Fibroblast of skin of back (primary cell): ENCODE data around the gene ADCY3. TPM values are rescaled to one million over a fixed set of nuclear protein-coding genes. Genes with fewer than 3 reads are reported as not detected.

Experiments used
- DNase-seq: peaks from one replicate; pipeline ENCODE4 v3.0.0-alpha.2; 2013
- polyA plus RNA-seq, 2 experiments: library from polyadenylated mRNA; unstranded; fragments of 120-200 nt; gene quantifications; one replicate each; pipeline ENCODE4 v1.2.1, GENCODE V29; 2013; ENCODE audit not compliant: insufficient read length in 2 of 2

The ADCY3 gene
- 25.0 TPM for polyA plus RNA-seq (2013, experiment 1 of 2; ENCODE audit: insufficient read length)
- polyA plus RNA-seq (2013, experiment 2 of 2; ENCODE audit: insufficient read length), result 26.5 TPM

DNA sequence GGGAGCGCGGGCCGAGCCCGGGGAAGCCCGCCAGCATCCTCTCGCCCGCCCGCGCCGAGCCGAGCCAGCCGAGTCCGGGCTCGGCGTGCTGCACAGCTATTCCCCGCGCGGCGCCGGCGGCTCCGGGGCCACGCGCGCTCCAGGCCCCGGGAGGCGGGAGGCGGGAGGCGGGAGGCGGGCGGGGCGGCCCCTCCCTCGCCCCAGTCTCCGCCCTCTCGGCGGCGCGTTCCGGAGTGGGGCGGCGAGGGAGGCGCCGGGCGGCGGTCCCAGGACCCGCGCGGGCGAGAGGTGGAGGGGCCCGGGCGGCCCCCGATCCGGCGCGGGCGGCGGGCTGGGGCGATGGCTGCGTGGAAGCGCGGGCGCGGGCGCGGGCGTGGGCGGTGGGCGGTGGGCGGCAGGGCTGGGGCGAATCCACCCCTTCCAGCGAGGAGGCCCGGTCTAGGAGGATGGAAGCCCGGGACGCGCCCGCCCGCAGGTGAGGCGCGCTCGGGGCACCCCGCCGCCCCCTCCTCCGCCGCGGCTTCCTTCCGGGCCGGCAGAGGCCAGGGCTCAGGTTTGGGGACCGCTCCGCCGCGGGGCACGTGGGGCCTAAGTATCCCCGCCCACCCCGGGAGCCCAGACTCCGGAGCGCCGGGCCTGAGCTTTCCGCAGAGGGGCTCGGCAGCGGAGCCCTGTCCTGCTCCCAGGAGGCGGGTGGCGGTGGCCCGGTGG, at the start of gene ADCY3:
Gene ADCY3 (minus strand): TSS at position 140 of the 711 bp plus-strand sequence. CDS start 1,250 bp downstream, outside the sequence.
- DNase-seq, result peak; percentile 43

DNA sequence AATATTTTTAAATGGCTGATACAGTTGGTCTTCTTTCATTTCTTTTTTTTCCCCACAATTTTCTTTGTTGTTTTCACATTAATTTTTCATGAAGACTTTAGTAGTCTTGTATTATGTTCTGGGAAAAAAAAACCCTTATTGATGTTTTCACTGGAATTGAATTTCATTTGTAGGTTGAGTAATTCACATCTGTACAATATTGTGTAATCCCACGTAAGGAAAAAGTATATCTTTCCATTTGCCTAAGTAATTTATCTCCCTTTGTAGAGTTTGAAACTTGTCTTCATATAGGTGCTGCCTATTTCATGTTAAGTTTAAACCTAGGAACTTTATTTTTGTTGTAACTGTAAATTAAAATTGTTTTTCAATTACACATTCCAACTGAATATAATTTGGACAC, 49.7 kb upstream of the ADCY3 start:
- DNase-seq, result no peak

DNA sequence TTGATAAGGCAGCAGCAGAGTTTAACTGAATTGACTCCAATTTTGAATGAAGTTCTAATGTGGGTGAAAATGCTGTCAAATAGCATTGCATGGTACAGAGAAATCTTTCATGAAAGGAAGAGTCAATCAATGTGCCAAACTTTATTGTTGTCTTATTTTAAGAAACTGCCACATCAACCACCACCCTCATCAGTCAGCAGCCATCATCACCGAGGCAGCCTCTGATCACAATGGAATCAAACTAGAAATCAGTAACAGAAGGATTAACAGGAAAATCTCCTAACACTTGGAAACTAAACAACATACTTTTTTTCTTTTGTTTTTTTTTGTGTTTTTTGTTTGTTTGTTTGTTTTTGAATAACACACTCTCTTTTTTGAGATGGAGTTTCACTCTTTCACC, 41.9 kb upstream of the ADCY3 start:
- DNase-seq, result no peak

DNA sequence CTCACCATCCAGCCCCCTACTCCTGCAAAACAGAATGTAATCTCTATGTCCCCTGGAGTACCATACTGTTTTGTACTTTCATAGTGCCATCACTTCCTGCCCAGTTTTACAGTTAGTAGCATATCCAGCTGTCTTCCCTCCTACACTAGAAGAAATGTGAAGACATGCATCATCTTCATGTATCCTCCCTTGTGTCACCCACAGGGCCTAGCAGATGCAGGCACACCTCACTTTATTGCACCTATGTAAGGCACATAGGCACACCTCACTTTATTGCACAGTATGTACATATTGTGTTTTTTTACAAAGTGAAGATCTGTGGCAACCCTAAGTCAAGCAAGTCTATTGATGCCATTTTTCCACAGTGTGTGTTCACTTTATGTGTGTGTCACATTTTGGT, 39.7 kb upstream of the ADCY3 start:
- DNase-seq, result no peak

DNA sequence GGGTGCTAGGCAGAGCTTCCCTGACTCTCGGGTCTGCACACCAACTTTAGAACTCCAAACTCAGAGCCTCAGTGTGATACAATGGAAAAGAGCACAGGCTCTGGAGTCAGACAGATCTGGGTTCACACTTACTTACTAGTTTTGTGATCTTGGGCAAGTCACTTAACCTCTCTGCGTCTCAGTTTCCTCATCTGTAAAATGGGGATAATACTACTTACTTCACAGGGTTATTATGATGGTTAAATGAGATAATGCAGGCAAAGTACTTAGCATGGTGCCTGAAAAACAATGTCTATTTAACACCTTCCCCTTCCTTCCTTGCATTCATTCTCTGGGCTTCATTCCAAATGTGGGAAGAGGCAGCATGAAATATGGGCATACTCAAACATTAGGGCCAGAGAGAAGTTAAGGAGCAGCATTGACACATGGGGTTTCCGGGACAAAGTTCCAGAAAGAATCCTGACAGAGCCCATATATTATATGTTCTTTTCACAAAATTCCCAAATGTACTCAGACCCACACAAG, 38.4 kb upstream of the ADCY3 start:
- DNase-seq, result no peak

DNA sequence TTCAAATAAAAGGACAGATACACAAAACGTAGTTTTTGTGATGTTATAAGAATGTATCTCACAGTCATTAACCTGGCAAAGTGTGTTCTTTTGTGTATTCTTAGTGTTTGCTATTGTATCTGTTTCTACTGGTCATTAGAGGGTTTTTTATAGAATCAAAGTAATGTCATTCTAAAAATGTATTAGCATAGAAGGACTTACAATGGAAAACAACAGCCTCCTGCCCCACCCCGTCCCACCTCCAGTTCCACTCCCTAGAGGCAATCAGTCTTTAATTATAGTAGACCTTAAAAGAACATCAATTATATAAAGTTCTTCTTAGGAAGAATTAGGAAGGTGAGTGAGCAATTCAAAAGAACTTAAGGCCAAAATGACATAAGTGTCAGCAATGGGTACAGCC, 37.9 kb upstream of the ADCY3 start:
- DNase-seq, result no peak

DNA sequence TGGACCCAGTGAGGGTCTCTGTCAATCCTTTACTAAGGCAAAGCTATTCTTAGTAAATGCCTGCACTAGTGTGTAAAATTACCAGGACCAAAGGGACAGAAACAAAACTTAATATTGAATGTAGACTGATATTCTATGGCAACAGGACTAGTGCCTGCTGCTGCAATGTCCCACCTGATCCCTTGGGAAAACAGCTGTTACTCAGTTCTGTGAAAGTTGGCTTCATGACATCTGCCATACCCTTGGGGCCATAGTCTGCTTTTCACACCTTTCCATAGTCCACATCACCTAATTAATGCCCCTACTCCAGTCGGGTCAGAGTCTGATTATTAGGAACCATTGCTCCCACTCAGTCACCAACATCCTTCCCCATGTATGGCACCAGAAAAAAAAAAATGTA, 37.2 kb upstream of the ADCY3 start:
- no peak for DNase-seq

DNA sequence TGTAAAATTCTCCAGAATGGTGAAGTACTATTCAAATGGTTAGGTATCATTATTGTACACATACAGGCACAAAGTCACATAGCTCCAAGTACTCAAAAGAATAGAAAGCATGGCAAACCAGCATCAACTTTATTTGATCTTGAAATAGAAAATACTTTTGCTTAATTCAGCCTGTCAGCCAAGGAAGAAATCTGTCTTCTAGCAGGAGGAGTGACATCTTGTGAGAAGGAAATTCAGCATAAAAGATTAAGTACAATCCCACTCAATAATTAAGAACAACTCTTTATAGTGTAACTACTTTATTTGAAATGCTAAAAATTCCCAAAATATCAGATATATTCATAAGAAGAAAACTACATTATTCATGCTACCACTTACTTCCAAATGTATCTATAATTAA, 35.9 kb upstream of the ADCY3 start:
- no peak for DNase-seq

DNA sequence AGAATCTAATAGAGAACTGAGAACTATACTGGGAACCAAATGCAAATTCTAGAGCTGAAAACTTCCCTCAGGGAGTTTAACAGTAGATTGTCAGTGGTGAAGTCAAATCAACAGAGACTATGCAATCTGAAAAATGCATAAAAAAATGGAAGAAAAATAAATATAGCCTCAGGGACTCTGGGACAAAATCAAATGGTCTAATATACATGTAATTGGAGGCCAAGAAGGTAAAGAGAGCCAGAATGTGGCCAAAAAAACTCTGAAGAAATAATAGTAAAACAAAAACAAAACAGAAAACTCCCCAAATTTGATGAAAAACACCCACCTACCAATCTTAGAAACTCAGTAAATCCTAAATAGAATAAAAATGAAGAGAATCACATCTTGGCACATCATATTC, 35.2 kb upstream of the ADCY3 start:
- no peak for DNase-seq

DNA sequence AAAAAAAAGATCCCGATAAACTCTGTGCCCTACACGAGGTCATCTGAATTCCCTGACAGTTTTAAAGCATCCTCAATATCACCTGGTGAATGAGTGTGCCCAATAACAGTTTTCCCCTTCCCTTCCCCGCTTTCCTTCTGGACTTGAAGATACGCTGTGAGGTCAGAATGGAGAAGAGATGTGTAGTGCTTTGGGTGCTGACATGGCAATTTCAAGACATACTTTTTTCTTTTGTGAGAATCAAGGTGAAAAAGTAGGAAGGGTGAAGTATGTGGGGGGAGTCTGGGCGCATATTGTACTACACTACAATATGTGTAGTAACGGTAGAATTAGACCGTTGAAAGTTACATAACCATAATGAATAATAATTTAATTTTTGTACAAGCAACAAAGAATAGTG, 30.1 kb upstream of the ADCY3 start:
- no peak for DNase-seq

DNA sequence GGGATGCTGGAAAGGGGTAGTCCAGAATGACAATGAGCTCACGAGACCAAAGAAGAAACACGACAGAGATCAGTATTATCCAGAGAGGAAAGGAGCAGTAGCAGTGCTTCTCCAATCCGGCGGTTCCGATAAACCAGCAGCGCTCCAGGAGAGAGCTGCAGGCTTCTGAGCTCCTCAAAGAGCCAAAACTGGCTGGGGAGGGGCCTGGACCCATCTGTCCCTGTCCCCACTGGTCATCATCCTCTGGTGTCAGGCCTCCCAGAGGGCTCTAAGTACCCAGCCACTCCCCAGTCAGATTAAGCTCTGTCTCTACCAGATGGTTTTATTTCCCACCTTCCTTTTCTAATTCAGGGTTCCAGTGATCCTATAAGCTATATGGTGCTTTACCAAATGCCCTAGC, 28.5 kb upstream of the ADCY3 start:
- no peak for DNase-seq

DNA sequence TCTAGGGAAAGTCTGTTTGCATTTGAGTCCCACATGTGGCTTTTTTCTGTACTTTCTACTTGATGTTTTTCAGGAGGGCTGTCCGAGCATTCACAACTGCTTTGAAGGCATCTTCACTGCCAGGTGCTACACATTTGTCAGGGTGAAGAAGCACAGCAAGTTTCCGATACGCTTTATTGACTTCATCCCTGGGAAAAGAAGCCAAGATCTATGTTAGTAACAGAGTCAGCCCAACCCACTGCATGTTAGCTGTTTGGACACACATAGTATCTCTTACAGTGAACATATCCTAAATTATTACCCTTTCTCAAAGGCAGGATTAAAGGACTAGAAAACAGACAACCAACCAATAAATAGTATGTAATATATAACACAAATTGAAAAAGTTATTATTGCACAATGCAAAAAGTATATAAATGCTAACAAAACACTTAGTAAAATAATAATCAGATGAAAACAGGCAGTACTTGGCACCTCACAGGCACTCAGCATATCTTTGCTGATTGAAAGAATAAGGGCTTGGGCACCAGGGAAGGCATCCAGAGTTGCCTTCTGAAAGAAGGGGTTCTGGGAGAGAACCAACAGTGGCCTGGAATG, 27.6 kb upstream of the ADCY3 start:
- no peak for DNase-seq

DNA sequence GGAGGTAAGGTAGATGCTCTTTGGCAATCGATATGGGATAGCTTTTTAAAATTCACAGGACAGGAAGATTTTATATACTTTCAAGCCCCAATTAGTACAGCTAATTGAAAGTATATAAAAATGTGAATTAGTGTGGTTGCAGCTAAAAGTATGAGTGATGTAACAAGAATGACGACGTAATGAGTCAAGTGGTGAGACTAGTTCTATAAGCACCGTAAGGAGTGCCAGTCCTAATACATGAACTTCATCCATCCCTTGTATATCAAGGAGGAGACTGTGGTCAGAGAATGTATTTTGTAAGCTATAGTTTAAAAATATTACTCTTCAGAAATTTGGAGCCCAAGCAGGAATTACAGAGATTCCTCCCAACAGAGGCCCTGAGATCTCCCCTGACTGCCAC, 25.9 kb upstream of the ADCY3 start:
- peak; percentile 22 for DNase-seq

DNA sequence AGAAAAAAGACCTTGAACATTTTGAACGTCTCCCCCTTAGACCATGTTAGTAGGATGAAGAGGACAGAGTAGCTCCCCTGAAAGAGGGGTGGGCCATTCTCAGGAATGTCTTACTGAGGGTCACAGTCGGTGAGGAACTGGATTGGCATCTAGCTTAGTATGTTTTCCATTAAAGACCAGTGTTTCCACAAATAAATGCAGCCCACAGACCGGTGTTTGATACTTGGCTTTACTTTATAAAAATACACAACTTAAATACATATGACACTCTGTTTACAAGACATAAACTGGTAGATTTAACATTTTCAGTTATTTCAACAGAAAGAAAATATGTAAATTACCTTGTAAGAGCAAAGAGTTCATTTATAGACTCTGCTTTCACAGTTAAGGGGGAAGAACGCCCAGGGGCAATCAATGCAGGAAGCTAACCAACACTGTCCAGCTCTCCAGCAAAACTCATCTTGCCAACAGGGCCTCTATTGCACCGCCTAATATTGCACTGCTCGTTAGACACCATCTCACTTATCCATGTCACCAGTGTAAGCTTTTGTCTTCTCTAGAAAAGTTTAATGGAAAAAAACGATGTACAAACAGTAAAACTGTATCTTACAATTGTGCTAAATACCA, 23.5 kb upstream of the ADCY3 start:
- no peak for DNase-seq

DNA sequence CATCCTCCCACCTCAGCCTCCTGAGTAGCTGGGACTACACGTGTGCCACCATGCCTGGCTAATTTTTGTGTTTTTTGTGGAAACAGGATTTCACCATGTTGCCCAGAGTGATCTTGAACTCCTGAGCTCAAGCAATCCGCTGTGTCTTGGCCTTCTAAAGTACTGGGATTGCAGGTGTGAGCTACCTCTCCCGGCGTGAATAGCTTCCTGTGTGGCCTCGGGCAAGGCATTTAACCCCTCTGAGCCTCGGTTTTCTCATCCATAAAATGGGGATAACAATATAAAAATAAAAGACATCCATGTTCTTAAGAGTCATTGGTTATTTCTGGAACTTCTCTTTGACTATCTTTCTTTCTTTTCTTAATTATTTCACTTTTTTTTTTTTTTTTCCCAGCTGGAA, 19.3 kb upstream of the ADCY3 start:
- DNase-seq, result no peak

DNA sequence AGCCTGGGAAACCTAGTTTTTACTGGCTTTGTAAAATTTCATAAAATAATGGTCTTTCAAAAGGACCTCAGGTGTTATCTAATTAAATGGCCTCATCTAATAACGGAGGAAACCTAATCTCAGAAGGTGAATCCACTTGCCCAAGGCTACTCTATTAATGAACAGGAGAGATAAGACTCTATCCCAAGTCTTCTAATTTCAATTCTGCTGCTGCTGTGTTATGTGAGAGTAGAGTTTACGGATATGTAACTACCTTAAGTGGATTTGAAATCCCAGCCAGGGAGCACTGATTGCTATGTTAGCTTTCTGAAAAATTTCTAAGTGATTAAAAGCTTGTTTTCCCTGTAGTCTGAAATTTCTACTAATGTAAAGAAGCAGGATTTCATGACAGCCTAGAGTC, 17.2 kb upstream of the ADCY3 start:
- DNase-seq, result no peak

DNA sequence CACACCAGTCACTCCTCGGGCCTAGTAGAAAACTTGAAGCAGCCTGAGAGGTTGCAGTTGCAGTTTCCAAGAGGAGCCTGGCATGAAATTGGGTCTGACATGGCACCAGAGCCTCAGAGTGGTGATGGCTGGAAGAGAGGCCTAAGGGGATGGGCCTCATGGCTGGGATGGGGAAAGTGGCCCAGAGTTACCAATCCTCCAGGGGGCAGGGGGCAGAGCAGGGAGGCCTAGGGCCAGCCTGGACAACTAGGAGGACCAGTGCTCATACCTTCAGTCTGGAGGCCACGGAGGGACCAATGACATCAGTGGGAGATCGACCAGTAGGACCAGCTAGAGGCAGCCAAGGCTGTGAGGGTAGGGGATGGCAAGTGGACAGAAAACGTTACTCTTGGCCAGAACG, 15.1 kb upstream of the ADCY3 start:
- DNase-seq, result no peak

DNA sequence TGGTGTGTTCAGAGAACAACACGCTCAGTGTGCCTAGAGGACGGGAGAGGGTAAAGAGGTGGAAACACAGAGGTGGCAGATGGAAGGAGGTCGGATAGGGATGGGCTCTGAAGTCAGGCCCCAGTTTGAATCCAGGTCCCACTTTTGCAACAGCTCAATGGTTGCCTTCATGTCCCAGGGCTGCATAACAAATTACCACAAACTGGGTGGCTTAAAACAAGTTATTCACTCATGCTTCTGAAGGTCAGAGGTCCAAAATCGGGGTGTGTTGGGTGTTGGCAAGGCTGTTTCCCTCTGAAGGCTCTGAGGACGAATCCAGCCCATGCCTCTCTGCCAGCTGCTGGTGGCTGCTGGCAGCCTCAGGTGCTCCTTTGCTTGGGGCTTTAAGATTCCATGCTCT, 12.7 kb upstream of the ADCY3 start:
- no peak for DNase-seq

DNA sequence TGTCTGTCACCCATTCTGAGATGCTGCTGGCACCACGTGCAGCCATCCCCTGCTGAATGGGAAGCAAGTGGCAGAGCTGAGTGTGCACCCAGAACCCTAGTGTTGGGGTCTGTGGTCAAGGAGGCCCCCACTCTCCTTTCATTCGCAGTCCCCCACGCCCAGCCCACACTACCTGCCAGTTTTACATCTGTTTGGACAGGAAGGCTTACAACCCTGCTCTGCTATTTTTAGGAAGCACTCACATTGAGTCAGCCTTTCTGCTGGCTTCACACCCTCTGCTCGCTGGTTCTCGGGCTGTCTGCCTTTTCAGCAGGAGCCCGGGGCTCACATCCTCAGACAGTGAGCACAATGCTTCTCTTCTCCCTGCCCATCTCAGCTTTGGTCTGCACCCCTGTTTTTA, 10.7 kb upstream of the ADCY3 start:
- peak; percentile 19 for DNase-seq

DNA sequence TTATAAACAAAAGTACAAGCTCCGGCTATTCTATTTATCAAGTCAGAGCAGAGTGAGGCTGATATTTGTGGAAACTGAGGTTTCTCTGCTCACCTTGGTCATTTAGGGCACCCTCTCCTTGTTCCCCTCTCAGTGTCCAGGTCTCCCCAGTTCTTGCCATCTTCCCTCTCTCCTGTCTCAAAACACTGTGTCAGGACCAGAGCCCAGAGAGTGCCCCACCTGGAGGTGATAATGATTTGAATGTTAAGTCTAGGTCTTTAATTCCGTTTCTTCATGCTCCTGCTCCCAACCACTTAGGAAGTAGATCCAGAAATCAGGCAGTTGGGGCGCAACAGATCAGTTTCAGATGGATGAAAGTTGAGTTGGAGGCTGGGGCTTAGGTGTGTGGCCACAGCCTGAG, 9.2 kb upstream of the ADCY3 start:
- no peak for DNase-seq

DNA sequence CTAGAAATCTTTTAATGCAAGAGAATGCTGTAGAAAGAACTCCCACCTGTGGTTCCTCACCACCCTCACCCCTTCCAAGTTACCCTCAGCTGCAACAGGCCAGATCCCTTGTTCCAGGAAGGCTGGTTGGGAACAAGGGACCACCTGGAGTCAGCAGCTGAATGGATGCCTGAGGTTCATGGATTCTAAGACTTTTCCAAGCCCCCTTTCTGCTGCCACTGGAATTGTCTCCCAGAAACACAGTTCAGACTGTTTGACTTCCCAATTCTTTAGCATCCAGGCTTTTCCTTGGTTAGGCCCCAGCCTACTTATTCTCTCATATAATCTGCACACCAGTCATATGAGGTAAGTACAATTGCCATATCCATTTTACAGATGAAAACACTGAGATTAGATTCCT, 8.0 kb upstream of the ADCY3 start:
- DNase-seq, result no peak

DNA sequence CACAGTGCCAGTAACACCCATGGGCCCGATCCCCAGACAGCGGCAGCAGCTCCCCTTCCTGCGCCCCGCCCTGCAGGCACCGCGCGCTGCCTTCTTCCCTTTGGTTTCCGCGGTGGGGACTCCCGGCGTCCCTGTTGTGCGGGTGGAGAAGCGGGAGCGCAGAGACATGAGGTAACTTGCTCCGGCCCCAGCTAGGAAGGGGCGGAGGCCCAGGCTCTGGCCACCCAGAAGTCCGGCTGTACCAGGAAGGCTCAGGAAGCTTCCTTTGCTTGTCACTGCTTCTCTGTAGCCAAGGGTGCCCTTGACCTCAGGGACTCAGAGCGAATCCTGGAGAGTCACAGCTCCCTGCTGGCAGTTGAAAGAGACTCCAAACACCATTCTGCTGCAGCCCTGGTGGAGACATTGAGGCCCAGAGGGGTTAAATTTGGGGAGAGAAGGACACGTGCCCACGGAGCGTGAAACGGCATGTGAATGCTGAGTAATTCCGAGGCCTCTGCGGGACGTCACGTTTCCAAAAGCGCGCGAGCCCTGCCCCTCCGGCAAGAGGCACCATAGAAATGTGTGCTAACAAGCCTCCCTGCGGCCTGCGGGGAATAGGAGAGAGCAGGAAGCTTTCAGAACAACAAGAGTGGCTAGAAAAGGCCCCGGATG, 6.7 kb upstream of the ADCY3 start:
- DNase-seq, result peak; percentile 33

DNA sequence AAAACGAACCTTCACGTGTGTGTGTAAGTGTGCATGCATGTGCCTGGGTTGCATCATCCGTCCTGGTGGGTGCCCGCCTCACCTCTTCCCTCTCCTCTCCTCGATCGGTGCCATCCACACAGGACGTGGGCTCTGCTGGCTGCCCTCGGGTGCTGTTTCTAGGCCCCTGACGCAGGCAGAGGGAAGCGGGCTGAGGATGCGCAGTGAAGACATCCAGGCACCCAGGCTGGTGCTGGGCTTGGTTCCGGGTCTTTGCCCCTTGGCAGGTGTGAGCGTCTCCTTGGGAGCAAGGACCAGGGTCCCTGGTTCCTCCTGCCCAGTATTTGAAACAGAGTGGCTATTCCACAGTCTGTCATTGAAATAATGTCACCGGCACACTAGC, 6.2 kb upstream of the ADCY3 start:
- DNase-seq, result no peak
